ENCODE data around the gene CRMP1. TPM values are rescaled to one million over a fixed set of nuclear protein-coding genes. Genes with fewer than 3 reads are reported as not detected.

The CRMP1 gene
- total RNA-seq, 4 donors from 2014 or later: 0.28 to 1.9 (median 0.44) TPM; not detected in 1

DNA sequence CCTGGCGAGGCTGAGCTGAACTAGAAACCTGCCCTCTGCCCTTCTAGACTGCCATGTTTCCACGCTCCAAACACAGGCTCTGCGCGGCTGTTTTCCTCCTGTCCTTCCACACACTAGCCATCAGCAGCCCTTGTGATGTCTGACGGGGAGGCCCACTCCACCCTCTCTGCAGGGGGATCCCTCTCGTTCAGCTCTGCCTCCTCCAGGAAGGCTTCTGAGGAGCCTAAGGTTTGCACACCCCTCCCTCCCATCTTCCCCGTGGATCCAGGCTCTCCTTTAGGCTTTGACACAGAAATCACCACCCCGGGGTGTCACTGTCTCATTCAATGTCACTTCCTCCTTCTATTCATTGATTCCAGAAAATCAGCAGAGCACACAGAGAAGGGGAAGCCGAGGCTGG is 38.6 kb upstream of the CRMP1 start:
- ATAC-seq (ENCODE audit: low FRiP score) (no peak), DNase-seq (ENCODE audit: low spot score) (no peak)
- TF ChIP-seq, protein P1, sequence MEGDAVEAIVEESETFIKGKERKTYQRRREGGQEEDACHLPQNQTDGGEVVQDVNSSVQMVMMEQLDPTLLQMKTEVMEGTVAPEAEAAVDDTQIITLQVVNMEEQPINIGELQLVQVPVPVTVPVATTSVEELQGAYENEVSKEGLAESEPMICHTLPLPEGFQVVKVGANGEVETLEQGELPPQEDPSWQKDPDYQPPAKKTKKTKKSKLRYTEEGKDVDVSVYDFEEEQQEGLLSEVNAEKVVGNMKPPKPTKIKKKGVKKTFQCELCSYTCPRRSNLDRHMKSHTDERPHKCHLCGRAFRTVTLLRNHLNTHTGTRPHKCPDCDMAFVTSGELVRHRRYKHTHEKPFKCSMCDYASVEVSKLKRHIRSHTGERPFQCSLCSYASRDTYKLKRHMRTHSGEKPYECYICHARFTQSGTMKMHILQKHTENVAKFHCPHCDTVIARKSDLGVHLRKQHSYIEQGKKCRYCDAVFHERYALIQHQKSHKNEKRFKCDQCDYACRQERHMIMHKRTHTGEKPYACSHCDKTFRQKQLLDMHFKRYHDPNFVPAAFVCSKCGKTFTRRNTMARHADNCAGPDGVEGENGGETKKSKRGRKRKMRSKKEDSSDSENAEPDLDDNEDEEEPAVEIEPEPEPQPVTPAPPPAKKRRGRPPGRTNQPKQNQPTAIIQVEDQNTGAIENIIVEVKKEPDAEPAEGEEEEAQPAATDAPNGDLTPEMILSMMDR (IDR thresholded peaks at IDR 0.05): no peak

- no peak for ATAC-seq (ENCODE audit: low FRiP score)
- no peak for DNase-seq (ENCODE audit: low spot score)
- TF ChIP-seq, protein P1 (IDR thresholded peaks at IDR 0.05): no peak
Observed at GRCh38 chr4:5930876-5931275, 38.0 kb upstream of the CRMP1 start.

- TF ChIP-seq, protein P1 (IDR thresholded peaks at IDR 0.05): no peak
- ATAC-seq (ENCODE audit: low FRiP score) (no peak), DNase-seq (ENCODE audit: low spot score) (no peak)
Observed at GRCh38 chr4:5930456-5930855, 37.6 kb upstream of the CRMP1 start.

DNA sequence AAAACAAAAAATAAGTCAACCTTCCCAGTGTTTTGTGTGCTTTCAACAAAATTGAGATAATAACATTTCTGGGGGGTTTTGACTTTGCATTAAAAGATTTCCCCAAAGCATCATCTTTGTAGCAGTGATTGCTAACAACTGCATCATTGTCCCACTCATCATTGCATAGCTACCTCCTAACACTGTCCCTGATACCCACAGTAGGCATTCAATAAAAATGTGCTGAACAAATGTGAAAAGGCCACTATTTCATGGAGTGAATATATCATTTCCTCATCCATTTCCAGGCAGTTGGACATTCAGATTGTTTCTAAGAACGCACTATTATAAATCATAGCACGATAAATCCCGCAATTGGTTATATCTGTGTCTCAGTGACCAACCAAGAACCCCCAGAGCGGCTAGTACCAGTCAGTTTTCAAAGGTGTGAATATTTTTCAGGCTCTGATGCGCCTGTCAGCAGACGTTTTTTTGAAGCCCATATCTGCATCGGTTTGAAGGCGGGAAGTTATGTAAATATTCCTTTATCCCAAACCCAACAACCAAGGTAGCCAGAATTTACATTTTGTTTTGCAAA is 36.0 kb upstream of the CRMP1 start:
- ATAC-seq (ENCODE audit: low FRiP score) (no peak), DNase-seq (ENCODE audit: low spot score) (no peak)
- TF ChIP-seq, protein P1 (IDR thresholded peaks at IDR 0.05): no peak

DNA sequence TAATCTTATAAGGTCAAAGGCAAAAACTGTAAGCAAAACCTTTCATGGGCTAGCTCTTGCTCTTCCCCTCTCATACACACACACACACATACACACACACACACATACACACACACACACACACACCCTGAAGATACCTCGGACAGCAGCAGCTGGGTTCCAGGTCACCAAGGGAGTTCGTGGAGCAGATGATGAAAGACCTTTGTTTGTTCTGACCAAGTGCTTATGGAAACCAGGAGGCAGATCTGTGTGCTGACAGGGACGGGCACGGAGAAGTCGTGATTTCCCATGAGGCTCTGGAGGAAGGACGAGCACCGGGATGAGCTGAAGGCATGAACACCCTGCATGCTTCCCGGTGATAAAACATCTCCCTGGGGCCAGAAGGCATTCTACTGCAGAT is 35.4 kb upstream of the CRMP1 start:
- ATAC-seq (ENCODE audit: low FRiP score): no peak

DNA sequence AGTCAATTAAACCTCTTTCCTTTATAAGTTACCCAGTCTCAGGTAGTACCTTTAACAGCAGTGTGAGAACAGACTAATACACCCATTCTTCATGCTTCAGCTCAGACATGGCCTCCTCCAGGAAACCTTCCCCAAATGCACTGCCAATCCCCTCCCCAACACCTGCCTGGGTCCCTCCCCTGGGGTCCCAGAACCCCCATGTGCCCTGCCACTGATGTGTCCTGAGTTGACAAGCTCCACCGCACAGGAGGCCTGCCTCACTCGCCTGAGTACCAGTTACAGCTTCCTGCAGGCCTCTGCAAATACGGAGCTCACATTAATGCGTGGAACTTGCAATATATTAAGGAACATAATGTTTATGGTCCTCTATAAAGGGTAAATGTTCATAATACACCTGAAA is 34.9 kb upstream of the CRMP1 start:
- ATAC-seq (ENCODE audit: low FRiP score) (no peak), DNase-seq (ENCODE audit: low spot score) (no peak)
- TF ChIP-seq, protein P1 (IDR thresholded peaks at IDR 0.05): no peak

More for the DNA sequence above, 35.4 kb upstream of the CRMP1 start:
- no peak for DNase-seq (ENCODE audit: low spot score)
- TF ChIP-seq, protein P1 (IDR thresholded peaks at IDR 0.05): no peak

GRCh38 chr4:5927116-5927515 is 34.2 kb upstream of the CRMP1 start:
- TF ChIP-seq, protein P1 (IDR thresholded peaks at IDR 0.05): no peak
- no peak for ATAC-seq (ENCODE audit: low FRiP score)
- DNase-seq (ENCODE audit: low spot score): no peak

All from omental fat pad (tissue), 4 donors.